Epithelial cell of proximal tubule (primary cell): Measurements from ENCODE around the gene RSPRY1. TPM values are rescaled to one million over a fixed set of nuclear protein-coding genes. Genes with fewer than 3 reads are reported as not detected.

Source experiments
- DNase-seq: peaks from one replicate; pipeline ENCODE4 v3.0.0-alpha.2; 2011; ENCODE audit warnings: low read depth
- H3K4me3 ChIP-seq: 2 replicates; pipeline ENCODE4 v1.5.1; 2011; ENCODE audit warnings: low read depth, mild to moderate bottlenecking, low read length
- total RNA-seq: library from RNA; depleted of rRNA; stranded (reverse); fragments of >200 nt; gene quantifications from 2 replicates; pipeline ENCODE4 v1.2.3, GENCODE V29; 2015
- TF ChIP-seq, protein P1 (sequence below): conservative IDR thresholded peaks from 2 replicates; pipeline ENCODE4 v1.5.1; 2012; ENCODE audit warnings: low read depth, mild to moderate bottlenecking, low read length

The RSPRY1 gene
- total RNA-seq, 1 donor from 2014 or later = 28.6 TPM

GRCh38 chr16:57204675-57205074 lies 18.5 kb downstream of the RSPRY1 start:
- TF ChIP-seq, protein P1, sequence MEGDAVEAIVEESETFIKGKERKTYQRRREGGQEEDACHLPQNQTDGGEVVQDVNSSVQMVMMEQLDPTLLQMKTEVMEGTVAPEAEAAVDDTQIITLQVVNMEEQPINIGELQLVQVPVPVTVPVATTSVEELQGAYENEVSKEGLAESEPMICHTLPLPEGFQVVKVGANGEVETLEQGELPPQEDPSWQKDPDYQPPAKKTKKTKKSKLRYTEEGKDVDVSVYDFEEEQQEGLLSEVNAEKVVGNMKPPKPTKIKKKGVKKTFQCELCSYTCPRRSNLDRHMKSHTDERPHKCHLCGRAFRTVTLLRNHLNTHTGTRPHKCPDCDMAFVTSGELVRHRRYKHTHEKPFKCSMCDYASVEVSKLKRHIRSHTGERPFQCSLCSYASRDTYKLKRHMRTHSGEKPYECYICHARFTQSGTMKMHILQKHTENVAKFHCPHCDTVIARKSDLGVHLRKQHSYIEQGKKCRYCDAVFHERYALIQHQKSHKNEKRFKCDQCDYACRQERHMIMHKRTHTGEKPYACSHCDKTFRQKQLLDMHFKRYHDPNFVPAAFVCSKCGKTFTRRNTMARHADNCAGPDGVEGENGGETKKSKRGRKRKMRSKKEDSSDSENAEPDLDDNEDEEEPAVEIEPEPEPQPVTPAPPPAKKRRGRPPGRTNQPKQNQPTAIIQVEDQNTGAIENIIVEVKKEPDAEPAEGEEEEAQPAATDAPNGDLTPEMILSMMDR = peak; percentile 6

DNA sequence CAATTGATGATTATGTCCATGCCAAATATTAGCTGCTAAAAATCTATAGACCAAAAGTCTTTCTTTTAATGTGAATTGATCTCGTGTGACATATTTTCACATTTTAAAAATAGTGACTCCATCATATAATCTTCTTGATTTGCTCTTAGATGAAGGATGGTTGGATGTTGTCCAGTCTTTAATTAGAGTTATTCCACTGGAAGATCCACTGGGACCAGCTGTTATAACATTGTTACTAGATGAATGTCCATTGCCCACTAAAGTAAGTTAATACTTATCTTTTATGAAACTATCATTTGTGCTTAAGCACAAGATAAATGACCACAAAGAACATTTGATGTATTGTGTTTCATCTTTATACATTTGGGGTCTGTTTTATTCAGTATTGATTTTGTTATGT lies 22.8 kb downstream of the RSPRY1 start:
- DNase-seq = no peak
- H3K4me3 ChIP-seq = no peak overlapping the region
- TF ChIP-seq, protein P1 = no peak

More at GRCh38 chr16:57204675-57205074, 18.5 kb downstream of the RSPRY1 start:
- DNase-seq = no peak
- no peak overlapping the region for H3K4me3 ChIP-seq

DNA sequence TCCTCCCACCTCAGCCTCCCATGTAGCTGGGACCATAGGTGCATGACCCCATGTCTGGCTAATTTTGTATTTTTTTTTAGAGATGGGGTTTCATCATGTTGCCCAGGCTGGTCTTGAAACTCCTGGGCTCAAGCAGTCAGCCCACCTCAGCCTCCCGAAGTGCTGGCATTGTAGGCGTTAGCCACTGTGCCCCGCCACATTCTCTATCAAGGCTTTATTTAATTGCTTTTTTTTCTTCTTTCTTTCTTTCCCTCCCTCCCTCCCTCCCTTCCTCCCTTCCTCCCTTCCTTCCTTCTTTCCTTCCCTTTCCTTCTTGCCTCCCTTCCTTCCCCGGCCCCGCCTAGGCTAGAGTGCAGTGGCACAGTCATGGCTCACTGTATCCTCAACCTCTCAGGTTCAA lies 23.7 kb downstream of the RSPRY1 start:
- no peak for DNase-seq
- TF ChIP-seq, protein P1 = no peak
- H3K4me3 ChIP-seq = no peak overlapping the region

GRCh38 chr16:57213462-57213861 lies 27.3 kb downstream of the RSPRY1 start:
- no peak for DNase-seq
- no peak overlapping the region for H3K4me3 ChIP-seq
- TF ChIP-seq, protein P1 = no peak

GRCh38 chr16:57216968-57217367 lies 30.8 kb downstream of the RSPRY1 start:
- H3K4me3 ChIP-seq = no peak overlapping the region
- TF ChIP-seq, protein P1 = no peak
- DNase-seq = no peak

DNA sequence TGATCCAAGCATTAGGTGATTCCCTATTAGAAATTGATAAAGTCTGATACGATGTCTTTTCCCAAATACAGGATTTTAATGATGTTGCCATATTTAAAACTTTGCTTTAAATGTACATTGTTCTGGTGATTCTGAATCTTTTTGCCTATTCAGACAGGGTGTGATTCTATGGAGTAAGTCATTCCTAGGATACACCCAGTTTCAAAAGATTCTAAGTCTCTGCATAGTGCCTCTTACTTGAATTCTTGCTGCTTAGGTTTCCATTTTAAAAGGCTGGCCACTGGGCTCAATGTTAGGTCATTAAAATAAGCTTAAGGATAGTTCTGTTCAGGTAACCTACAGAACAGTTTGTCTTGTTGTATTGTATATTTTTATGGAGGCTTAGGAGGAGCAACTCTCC lies 36.9 kb downstream of the RSPRY1 start:
- TF ChIP-seq, protein P1 = no peak
- no peak overlapping the region for H3K4me3 ChIP-seq
- DNase-seq = no peak

DNA sequence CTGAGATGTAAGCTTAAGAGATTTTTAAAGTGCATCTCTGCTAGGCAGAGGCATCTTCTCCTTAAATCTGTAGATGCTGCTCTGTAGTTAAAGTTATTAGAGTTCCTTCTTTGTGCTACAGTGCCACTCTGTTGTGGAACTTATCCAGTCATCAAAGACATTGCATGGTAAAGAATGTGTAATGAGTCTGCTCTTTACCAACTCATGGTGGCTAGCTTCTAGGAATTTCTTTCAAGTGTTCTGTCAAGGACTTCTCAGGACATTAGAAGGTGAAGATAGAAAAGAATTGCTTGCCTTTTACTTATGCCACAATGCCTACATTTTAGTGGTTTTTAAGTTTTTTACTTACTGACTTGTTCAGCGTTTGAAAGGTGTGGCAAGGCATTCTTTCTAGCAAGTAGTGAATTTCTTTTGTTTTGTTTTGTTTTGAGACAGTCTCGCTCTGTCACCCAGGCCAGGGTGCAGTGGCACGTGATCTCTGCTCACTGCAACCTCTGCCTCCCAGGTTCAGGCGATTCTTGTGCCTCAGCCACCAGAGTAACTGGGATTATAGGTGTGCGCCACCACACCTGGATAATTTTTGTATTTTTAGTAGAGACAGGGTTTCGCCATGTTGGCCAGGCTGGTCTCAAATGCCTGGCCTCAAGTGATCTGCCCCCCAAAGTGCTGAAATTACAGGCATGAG lies 38.7 kb downstream of the RSPRY1 start:
- no peak overlapping the region for H3K4me3 ChIP-seq
- no peak for DNase-seq
- TF ChIP-seq, protein P1 = no peak
